ENCODE results near the gene STAT4.

STAT4 gene

GRCh38 chr2:191037351-191037750, 113.4 kb downstream of the STAT4 start:
- no peak overlapping the region for H3K27ac ChIP-seq (ENCODE audit: low read length)
- no peaks in the 10 kb centered on the region for H4K20me1 ChIP-seq (ENCODE audit: insufficient read depth, low read length)
- no peak overlapping the region for H3K4me3 ChIP-seq (ENCODE audit: low read length)
- H3K4me2 ChIP-seq (ENCODE audit: low read depth, low read length) = no peak overlapping the region
- no peaks in the 10 kb centered on the region for H3K36me3 ChIP-seq (replicated peaks; ENCODE audit: insufficient read depth, low read length)
- no peaks in the 10 kb centered on the region for H3K9me3 ChIP-seq (replicated peaks; ENCODE audit: insufficient read depth, low read length)
- TF ChIP-seq EZH2 (optimal IDR thresholded peaks at IDR 0.05; ENCODE audit: low read depth, low read length) = no peak
- no peak for TF ChIP-seq EZH2phosphoT487 (IDR thresholded peaks at IDR 0.05; ENCODE audit: low read length)
- no peak for TF ChIP-seq CTCF (IDR thresholded peaks at IDR 0.05; ENCODE audit: low read length)
- peaks cover 11% of the 10 kb centered on the region for H3K4me1 ChIP-seq (ENCODE audit: low read length)
- H3K27me3 ChIP-seq (replicated peaks; ENCODE audit: insufficient read depth, low read length) = no peaks in the 10 kb centered on the region
- no peaks in the 10 kb centered on the region for H3F3A ChIP-seq (ENCODE audit: insufficient read depth, low read length)
- DNase-seq = no peak
- H3K9me2 ChIP-seq (replicated peaks; ENCODE audit: insufficient read depth, low read length) = no peaks in the 10 kb centered on the region
- H3K79me2 ChIP-seq (ENCODE audit: low read length) = no peaks in the 10 kb centered on the region
- H2AFZ ChIP-seq (ENCODE audit: low read length) = no peak overlapping the region
- H3K9ac ChIP-seq (ENCODE audit: low read length) = no peak overlapping the region

- H3K9me3 ChIP-seq (replicated peaks; ENCODE audit: insufficient read depth, low read length) = no peaks in the 10 kb centered on the region
- H3K9ac ChIP-seq (ENCODE audit: low read length) = no peak overlapping the region
- no peak overlapping the region for H3K4me3 ChIP-seq (ENCODE audit: low read length)
- H4K20me1 ChIP-seq (ENCODE audit: insufficient read depth, low read length) = no peaks in the 10 kb centered on the region
- H3K36me3 ChIP-seq (replicated peaks; ENCODE audit: insufficient read depth, low read length) = no peaks in the 10 kb centered on the region
- H3K9me2 ChIP-seq (replicated peaks; ENCODE audit: insufficient read depth, low read length) = no peaks in the 10 kb centered on the region
- DNase-seq = no peak
- TF ChIP-seq CTCF (IDR thresholded peaks at IDR 0.05; ENCODE audit: low read length) = no peak
- TF ChIP-seq EZH2 (optimal IDR thresholded peaks at IDR 0.05; ENCODE audit: low read depth, low read length) = no peak
- TF ChIP-seq EZH2phosphoT487 (IDR thresholded peaks at IDR 0.05; ENCODE audit: low read length) = no peak
- H3K79me2 ChIP-seq (ENCODE audit: low read length) = no peaks in the 10 kb centered on the region
- no peak overlapping the region for H3K4me2 ChIP-seq (ENCODE audit: low read depth, low read length)
- H3K27me3 ChIP-seq (replicated peaks; ENCODE audit: insufficient read depth, low read length) = no peaks in the 10 kb centered on the region
- H3K4me1 ChIP-seq (ENCODE audit: low read length) = peaks cover 11% of the 10 kb centered on the region
- H2AFZ ChIP-seq (ENCODE audit: low read length) = no peak overlapping the region
- no peak overlapping the region for H3K27ac ChIP-seq (ENCODE audit: low read length)
- H3F3A ChIP-seq (ENCODE audit: insufficient read depth, low read length) = no peaks in the 10 kb centered on the region
Observed at GRCh38 chr2:191036363-191036762, 114.4 kb downstream of the STAT4 start.

GRCh38 chr2:191032588-191033429, 118.0 kb downstream of the STAT4 start:
- no peaks in the 10 kb centered on the region for H3K9me3 ChIP-seq (replicated peaks; ENCODE audit: insufficient read depth, low read length)
- H3K4me1 ChIP-seq (ENCODE audit: low read length) = no peaks in the 10 kb centered on the region
- H2AFZ ChIP-seq (ENCODE audit: low read length) = no peak overlapping the region
- no peaks in the 10 kb centered on the region for H4K20me1 ChIP-seq (ENCODE audit: insufficient read depth, low read length)
- no peak overlapping the region for H3K4me2 ChIP-seq (ENCODE audit: low read depth, low read length)
- H3K79me2 ChIP-seq (ENCODE audit: low read length) = no peaks in the 10 kb centered on the region
- H3F3A ChIP-seq (ENCODE audit: insufficient read depth, low read length) = no peaks in the 10 kb centered on the region
- H3K4me3 ChIP-seq (ENCODE audit: low read length) = no peak overlapping the region
- H3K9me2 ChIP-seq (replicated peaks; ENCODE audit: insufficient read depth, low read length) = no peaks in the 10 kb centered on the region
- H3K27ac ChIP-seq (ENCODE audit: low read length) = no peak overlapping the region
- TF ChIP-seq EZH2 (optimal IDR thresholded peaks at IDR 0.05; ENCODE audit: low read depth, low read length) (no peak), CTCF (IDR thresholded peaks at IDR 0.05; ENCODE audit: low read length) (no peak), EZH2phosphoT487 (IDR thresholded peaks at IDR 0.05; ENCODE audit: low read length) (no peak)
- no peaks in the 10 kb centered on the region for H3K27me3 ChIP-seq (replicated peaks; ENCODE audit: insufficient read depth, low read length)
- DNase-seq = no peak
- H3K9ac ChIP-seq (ENCODE audit: low read length) = no peak overlapping the region
- H3K36me3 ChIP-seq (replicated peaks; ENCODE audit: insufficient read depth, low read length) = no peaks in the 10 kb centered on the region

All from MM.1S (cell line).